SK-N-SH (cell line): ENCODE data around the gene AKT2. TPM values are rescaled to one million over a fixed set of nuclear protein-coding genes. Genes with fewer than 3 reads are reported as not detected.

Experiments used
- CTCF ChIA-PET: fragments of 300-600, 350-600 bp; formaldehyde crosslinking; extraction: SDS; loops from one replicate; lab custom pipeline; 2021; lab: Yijun Ruan, JAX
- POLR2A ChIA-PET: fragments of 350-600 bp; sonication (Branson Sonifier 250); formaldehyde crosslinking; extraction: SDS; loops from one replicate; lab custom pipeline; 2020; ENCODE audit warnings: antibody characterized with exemption, inconsistent platforms; lab: Yijun Ruan, JAX
- DNase-seq: peaks from one replicate; pipeline ENCODE4 v3.0.0; 2012
- H2AFZ ChIP-seq: fragments of 200-600 bp; sonication (generic); 2 replicates; pipeline ENCODE4 v1.8.1; 2016; ENCODE audit warnings: antibody characterized with exemption, mild to moderate bottlenecking, low read depth
- H3F3A ChIP-seq: fragments of 200-600 bp; sonication (generic); replicated peaks from 2 replicates; pipeline ENCODE3; 2016; ENCODE audit warnings: antibody characterized with exemption, mild to moderate bottlenecking; ENCODE audit not compliant: insufficient read depth
- H3K27ac ChIP-seq, 2 experiments: fragments of 200-500 bp in 1 of 2; fragments of 200-600 bp in 1 of 2; sonication (Bioruptor generic) in 1 of 2; sonication (generic), shearing (Covaris generic) in 1 of 2; 2 replicates each; pipeline versions ENCODE4 v1.5.1 to v1.6.1; 2014 to 2016; ENCODE audit warnings: low read depth in 2 of 2, inconsistent platforms in 1 of 2, low read length in 1 of 2, mild to moderate bottlenecking in 1 of 2, mixed read lengths in 1 of 2
- H3K27me3 ChIP-seq: fragments of 200-600 bp; sonication (generic), shearing (Covaris generic); 2 replicates; pipeline ENCODE4 v1.6.1; 2016; ENCODE audit warnings: mixed run types; ENCODE audit not compliant: insufficient read depth
- H3K36me3 ChIP-seq, 2 experiments: fragments of 200-500 bp in 1 of 2; fragments of 200-600 bp in 1 of 2; sonication (Bioruptor generic) in 1 of 2; sonication (generic) in 1 of 2; replicated peaks in 1 of 2; 2 replicates each; pipeline versions ENCODE3 to v1.5.1; 2014 to 2016; ENCODE audit warnings: low read length in 1 of 2, mild to moderate bottlenecking in 1 of 2; ENCODE audit not compliant: insufficient read depth in 2 of 2, control insufficient read depth in 1 of 2
- H3K4me1 ChIP-seq, 2 experiments: fragments of 200-500 bp in 1 of 2; fragments of 200-600 bp in 1 of 2; sonication (Bioruptor generic) in 1 of 2; sonication (generic), shearing (Covaris generic) in 1 of 2; 2 replicates each; pipeline versions ENCODE4 v1.5.1 to v1.6.1; 2014 to 2016; ENCODE audit warnings: low read depth in 1 of 2, low read length in 1 of 2, mixed run types in 1 of 2; ENCODE audit not compliant: insufficient read depth in 2 of 2, control insufficient read depth in 1 of 2
- H3K4me2 ChIP-seq: fragments of 200-600 bp; sonication (generic), shearing (Covaris generic); 2 replicates; pipeline ENCODE4 v1.6.1; 2017; ENCODE audit warnings: mixed run types
- H3K4me3 ChIP-seq, 2 experiments: fragments of 200-500 bp in 1 of 2; fragments of 200-600 bp in 1 of 2; sonication (Bioruptor generic) in 1 of 2; sonication (generic), shearing (Covaris generic) in 1 of 2; 2 replicates each; pipeline versions ENCODE4 v1.5.1 to v1.8.1; 2014 to 2016; ENCODE audit warnings: low read depth in 2 of 2, inconsistent platforms in 1 of 2, low read length in 1 of 2, mild to moderate bottlenecking in 1 of 2, mixed read lengths in 1 of 2, moderate library complexity in 1 of 2
- H3K79me2 ChIP-seq: fragments of 200-600 bp; sonication (generic); 2 replicates; pipeline ENCODE4 v1.8.1; 2017; ENCODE audit warnings: mild to moderate bottlenecking; ENCODE audit not compliant: insufficient read depth
- H3K9ac ChIP-seq: fragments of 200-600 bp; sonication (generic); 2 replicates; pipeline ENCODE4 v1.6.1; 2017; ENCODE audit warnings: mixed run types
- H3K9me2 ChIP-seq: fragments of 200-600 bp; sonication (generic); 2 replicates; pipeline ENCODE4 v1.6.1; 2017; ENCODE audit warnings: mixed run types
- H3K9me3 ChIP-seq: fragments of 200-600 bp; sonication (generic); 2 replicates; pipeline ENCODE4 v1.6.1; 2017; ENCODE audit warnings: mixed run types, mild to moderate bottlenecking, moderate library complexity
- H4K20me1 ChIP-seq: fragments of 200-600 bp; sonication (generic); 2 replicates; pipeline ENCODE4 v1.6.1; 2017; ENCODE audit warnings: mild to moderate bottlenecking, mixed run types; ENCODE audit not compliant: insufficient read depth
- CHD2 ChIP-seq: fragments of 150-350 bp; IDR thresholded peaks from 2 replicates; pipeline ENCODE4 v1.6.1; 2018; ENCODE audit warnings: low read length; ENCODE audit not compliant: partially characterized antibody
- EZH2phosphoT487 ChIP-seq: fragments of 200-600 bp; sonication (generic); IDR thresholded peaks from 2 replicates; pipeline ENCODE4 v1.6.1; 2017; ENCODE audit warnings: low read depth, mixed run types, mild to moderate bottlenecking, antibody characterized with exemption, moderate library complexity, borderline replicate concordance
- FOSL2 ChIP-seq: IDR thresholded peaks from 2 replicates; pipeline ENCODE4 v1.4.0; 2012; ENCODE audit warnings: low read depth, mild to moderate bottlenecking, moderate library complexity, borderline replicate concordance
- FOXM1 ChIP-seq: IDR thresholded peaks from 2 replicates; pipeline ENCODE4 v1.4.0; 2012; ENCODE audit warnings: low read depth, mild to moderate bottlenecking
- GABPA ChIP-seq: IDR thresholded peaks from 2 replicates; pipeline ENCODE4 v1.4.0; 2012; ENCODE audit warnings: low read depth, mild to moderate bottlenecking
- GATA2 ChIP-seq: sonication (generic); formaldehyde crosslinking; IDR thresholded peaks from 2 replicates; pipeline ENCODE4 v1.5.0; 2020; ENCODE audit warnings: mild to moderate bottlenecking, missing genetic modification reagents
- NRF1 ChIP-seq: IDR thresholded peaks from 2 replicates; pipeline ENCODE4 v1.6.1; 2012; ENCODE audit warnings: low read depth, mild to moderate bottlenecking, low read length
- PBX3 ChIP-seq: IDR thresholded peaks from 2 replicates; pipeline ENCODE4; 2012
- POLR2AphosphoS5 ChIP-seq: IDR thresholded peaks from 2 replicates; pipeline ENCODE4 v1.6.1; 2012; ENCODE audit warnings: low read depth, low read length
- RCOR1 ChIP-seq: fragments of 150-350 bp; IDR thresholded peaks from 2 replicates; pipeline ENCODE4 v1.6.1; 2017; ENCODE audit warnings: antibody characterized with exemption, low read length
- REST ChIP-seq: IDR thresholded peaks from 2 replicates; pipeline ENCODE4 v1.6.1; 2012; ENCODE audit warnings: mild to moderate bottlenecking, low read depth, low read length, moderate library complexity
- RFX5 ChIP-seq: IDR thresholded peaks from 2 replicates; pipeline ENCODE4 v1.6.1; 2012; ENCODE audit warnings: mild to moderate bottlenecking, improper control_type of control experiment, low read length
- TAF1 ChIP-seq: IDR thresholded peaks from 2 replicates; pipeline ENCODE4 v1.6.1; 2012; ENCODE audit warnings: low read depth, mild to moderate bottlenecking, low read length, moderate library complexity, borderline replicate concordance
- TCF12 ChIP-seq: IDR thresholded peaks from 2 replicates; pipeline ENCODE4 v1.4.0; 2012
- TEAD4 ChIP-seq: IDR thresholded peaks from 2 replicates; pipeline ENCODE4 v1.4.0; 2012; ENCODE audit warnings: mild to moderate bottlenecking, borderline replicate concordance; ENCODE audit not compliant: insufficient read depth
- YY1 ChIP-seq: IDR thresholded peaks from 2 replicates; pipeline ENCODE4 v1.4.0; 2012; ENCODE audit warnings: low read depth, mild to moderate bottlenecking
- WGBS: methylation state at CpG from one replicate; pipeline ENCODE4 v1.1.6; 2017; ENCODE audit warnings: low lambda C conversion rate; 5-methylcytosine and 5-hydroxymethylcytosine counted together
- polyA plus RNA-seq, 3 experiments: library from polyadenylated mRNA; depleted of rRNA; stranded (reverse); fragments of >200 nt; gene quantifications; 2 replicates each; pipeline ENCODE4 v1.2.3, GENCODE V29; 2012
- TF ChIP-seq, protein P1 (sequence below): fragments of 200-600 bp; sonication (generic); IDR thresholded peaks from 2 replicates; pipeline ENCODE4 v1.6.1; 2017; ENCODE audit warnings: antibody characterized with exemption, mild to moderate bottlenecking, moderate library complexity
- TF ChIP-seq, protein P2 (sequence below): IDR thresholded peaks from 2 replicates; pipeline ENCODE4 v1.4.0; 2012; ENCODE audit warnings: low read depth, borderline replicate concordance
- TF ChIP-seq, protein P3 (sequence below): fragments of 150-350 bp; IDR thresholded peaks from 2 replicates; pipeline ENCODE4 v1.6.1; 2017; ENCODE audit warnings: antibody characterized with exemption, low read length, low read depth, borderline replicate concordance

The AKT2 gene
- polyA plus RNA-seq, 1 of the 3 experiments (the other 2 are of a cell fraction): 99.8 TPM

- Histone ChIP-seq H3K79me2 (peaks cover 93% of the 10 kb centered on the region), H3K9ac (no peak overlapping the region), H2AFZ (no peak overlapping the region), H4K20me1 (peaks cover 44% of the 10 kb centered on the region), H3K27me3 (no peaks in the 10 kb centered on the region), H3K4me3 (no peak overlapping the region), H3K4me1 (peaks cover 22 to 31% of the 10 kb centered on the region in 2 experiments; a peak in 3 of 4 replicates), H3K4me2 (no peak overlapping the region), H3K36me3 (peaks cover 0 to 7% of the 10 kb centered on the region in 2 experiments), H3K9me3 (no peaks in the 10 kb centered on the region), H3F3A (peaks cover 1% of the 10 kb centered on the region), H3K27ac (no peak overlapping the region; a peak in 1 of 4 replicates), H3K9me2 (no peaks in the 10 kb centered on the region)
- 97% methylated on average over 10 of the region's 10 CpGs for WGBS
- no peak for DNase-seq
- POLR2A ChIA-PET: no interaction called here
- CTCF ChIA-PET: no interaction called here
- no peak for TF ChIP-seq YY1
- TF ChIP-seq, protein P1, sequence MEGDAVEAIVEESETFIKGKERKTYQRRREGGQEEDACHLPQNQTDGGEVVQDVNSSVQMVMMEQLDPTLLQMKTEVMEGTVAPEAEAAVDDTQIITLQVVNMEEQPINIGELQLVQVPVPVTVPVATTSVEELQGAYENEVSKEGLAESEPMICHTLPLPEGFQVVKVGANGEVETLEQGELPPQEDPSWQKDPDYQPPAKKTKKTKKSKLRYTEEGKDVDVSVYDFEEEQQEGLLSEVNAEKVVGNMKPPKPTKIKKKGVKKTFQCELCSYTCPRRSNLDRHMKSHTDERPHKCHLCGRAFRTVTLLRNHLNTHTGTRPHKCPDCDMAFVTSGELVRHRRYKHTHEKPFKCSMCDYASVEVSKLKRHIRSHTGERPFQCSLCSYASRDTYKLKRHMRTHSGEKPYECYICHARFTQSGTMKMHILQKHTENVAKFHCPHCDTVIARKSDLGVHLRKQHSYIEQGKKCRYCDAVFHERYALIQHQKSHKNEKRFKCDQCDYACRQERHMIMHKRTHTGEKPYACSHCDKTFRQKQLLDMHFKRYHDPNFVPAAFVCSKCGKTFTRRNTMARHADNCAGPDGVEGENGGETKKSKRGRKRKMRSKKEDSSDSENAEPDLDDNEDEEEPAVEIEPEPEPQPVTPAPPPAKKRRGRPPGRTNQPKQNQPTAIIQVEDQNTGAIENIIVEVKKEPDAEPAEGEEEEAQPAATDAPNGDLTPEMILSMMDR: no peak
- no peak for TF ChIP-seq REST
- no peak for TF ChIP-seq GABPA
- no peak for TF ChIP-seq CHD2
- TF ChIP-seq PBX3: no peak
- TF ChIP-seq, protein P2, sequence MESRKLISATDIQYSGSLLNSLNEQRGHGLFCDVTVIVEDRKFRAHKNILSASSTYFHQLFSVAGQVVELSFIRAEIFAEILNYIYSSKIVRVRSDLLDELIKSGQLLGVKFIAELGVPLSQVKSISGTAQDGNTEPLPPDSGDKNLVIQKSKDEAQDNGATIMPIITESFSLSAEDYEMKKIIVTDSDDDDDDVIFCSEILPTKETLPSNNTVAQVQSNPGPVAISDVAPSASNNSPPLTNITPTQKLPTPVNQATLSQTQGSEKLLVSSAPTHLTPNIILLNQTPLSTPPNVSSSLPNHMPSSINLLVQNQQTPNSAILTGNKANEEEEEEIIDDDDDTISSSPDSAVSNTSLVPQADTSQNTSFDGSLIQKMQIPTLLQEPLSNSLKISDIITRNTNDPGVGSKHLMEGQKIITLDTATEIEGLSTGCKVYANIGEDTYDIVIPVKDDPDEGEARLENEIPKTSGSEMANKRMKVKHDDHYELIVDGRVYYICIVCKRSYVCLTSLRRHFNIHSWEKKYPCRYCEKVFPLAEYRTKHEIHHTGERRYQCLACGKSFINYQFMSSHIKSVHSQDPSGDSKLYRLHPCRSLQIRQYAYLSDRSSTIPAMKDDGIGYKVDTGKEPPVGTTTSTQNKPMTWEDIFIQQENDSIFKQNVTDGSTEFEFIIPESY: no peak
- TF ChIP-seq FOSL2: no peak
- TF ChIP-seq GATA2: no peak
- no peak for TF ChIP-seq RCOR1
- no peak for TF ChIP-seq POLR2AphosphoS5
- TF ChIP-seq TEAD4: no peak
- TF ChIP-seq TAF1: no peak
- no peak for TF ChIP-seq RFX5
- no peak for TF ChIP-seq TCF12
- no peak for TF ChIP-seq FOXM1
- TF ChIP-seq EZH2phosphoT487: no peak
- TF ChIP-seq, protein P3, sequence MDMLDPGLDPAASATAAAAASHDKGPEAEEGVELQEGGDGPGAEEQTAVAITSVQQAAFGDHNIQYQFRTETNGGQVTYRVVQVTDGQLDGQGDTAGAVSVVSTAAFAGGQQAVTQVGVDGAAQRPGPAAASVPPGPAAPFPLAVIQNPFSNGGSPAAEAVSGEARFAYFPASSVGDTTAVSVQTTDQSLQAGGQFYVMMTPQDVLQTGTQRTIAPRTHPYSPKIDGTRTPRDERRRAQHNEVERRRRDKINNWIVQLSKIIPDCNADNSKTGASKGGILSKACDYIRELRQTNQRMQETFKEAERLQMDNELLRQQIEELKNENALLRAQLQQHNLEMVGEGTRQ: no peak
- TF ChIP-seq NRF1: no peak
These were observed 4.4 kb downstream of the AKT2 start for GRCh38 chr19:40280608-40281221.
